K562 (cell line): ENCODE results near the gene ABCC12. TPM values are rescaled to one million over a fixed set of nuclear protein-coding genes. Genes with fewer than 3 reads are reported as not detected.

Experiments
- ATAC-seq: fragments of 200-7000 bp; cut with Tn5 transposase; 3 replicates; pipeline ENCODE4 v1.9.1; 2020; ENCODE audit warnings: moderate library complexity
- BruUV-seq: library from RNA; stranded (reverse); fragments of 400-500 nt; replicated peaks from 2 replicates; lab custom pipeline; 2021; lab: Mats Ljungman, UMichigan
- CTCF ChIA-PET: fragments of 300-600 bp; formaldehyde crosslinking; extraction: SDS; loops from one replicate; lab custom pipeline; 2021; ENCODE audit warnings: low intra/inter-chr PET ratio; lab: Yijun Ruan, JAX
- POLR2A ChIA-PET: fragments of 300-600, 350-650 bp; sonication (Branson Sonifier 250); formaldehyde crosslinking; extraction: SDS; loops from one replicate; lab custom pipeline; 2021; ENCODE audit warnings: antibody characterized with exemption, inconsistent platforms; lab: Yijun Ruan, JAX
- DNase-seq, 4 experiments: peaks; one replicate each; pipeline versions ENCODE4 v3.0.0 to v3.0.0-alpha.2; 2011 to 2018; ENCODE audit warnings: low spot score in 3 of 4, mixed read lengths in 3 of 4; ENCODE audit errors: extremely low read depth in 1 of 4
- FAIRE-seq: peaks from 2 replicates; lab custom pipeline; 2011; peaks lifted over from hg19 to GRCh38; lab: Jason Lieb, UNC
- H2AFZ ChIP-seq: 2 replicates; pipeline ENCODE4 v1.6.0; 2011; ENCODE audit warnings: low read depth, low read length, control low read depth, inconsistent platforms
- H3K27ac ChIP-seq: fragments of 200-600 bp; 3 replicates; pipeline ENCODE4 v1.8.0; 2011; ENCODE audit warnings: low read depth, mild to moderate bottlenecking, control low read depth, inconsistent platforms, low read length, moderate library complexity, mixed read lengths; ENCODE audit errors: extremely low read depth
- H3K27me3 ChIP-seq, 2 experiments: fragments of 300-600 bp in 1 of 2; 2 replicates in 1 of 2; 3 replicates in 1 of 2; pipeline versions ENCODE4 v1.6.0 to v1.8.0; 2011; ENCODE audit warnings: inconsistent platforms in 2 of 2, low read length in 2 of 2, mild to moderate bottlenecking in 1 of 2, mixed read lengths in 1 of 2, moderate library complexity in 1 of 2; ENCODE audit not compliant: control insufficient read depth in 2 of 2, insufficient read depth in 2 of 2
- H3K36me3 ChIP-seq: fragments of 300-600 bp; 3 replicates; pipeline ENCODE4 v1.8.0; 2011; ENCODE audit warnings: mild to moderate bottlenecking, low read length, inconsistent platforms; ENCODE audit not compliant: control insufficient read depth, insufficient read depth
- H3K4me1 ChIP-seq, 2 experiments: fragments of 200-600 bp in 1 of 2; replicated peaks in 1 of 2; 2 replicates in 1 of 2; 3 replicates in 1 of 2; pipeline versions ENCODE4 v1.5.1 to v1.8.0; 2011; ENCODE audit warnings: inconsistent platforms in 2 of 2, low read length in 2 of 2, mild to moderate bottlenecking in 1 of 2, mixed read lengths in 1 of 2, moderate library complexity in 1 of 2; ENCODE audit not compliant: control insufficient read depth in 2 of 2, insufficient read depth in 2 of 2
- H3K4me2 ChIP-seq: 2 replicates; pipeline ENCODE4 v1.6.1; 2011; ENCODE audit warnings: low read length, control low read depth, inconsistent platforms, mixed read lengths; ENCODE audit not compliant: insufficient read depth
- H3K4me3 ChIP-seq: fragments of 200-600 bp; sonication (generic), shearing (Covaris generic); 2 replicates; pipeline ENCODE4 v1.5.1; 2016; ENCODE audit warnings: control low read depth, inconsistent platforms
- H3K79me2 ChIP-seq: fragments of 200-600 bp; 3 replicates; pipeline ENCODE4 v1.8.0; 2011; ENCODE audit warnings: low read length, inconsistent platforms; ENCODE audit not compliant: control insufficient read depth, insufficient read depth
- H3K9ac ChIP-seq, 2 experiments: 2 replicates each; pipeline versions ENCODE4 v1.6.0 to v1.6.1; 2011; ENCODE audit warnings: low read depth in 2 of 2, low read length in 2 of 2, control low read depth in 1 of 2, inconsistent platforms in 1 of 2, mild to moderate bottlenecking in 1 of 2, mixed read lengths in 1 of 2; ENCODE audit not compliant: insufficient read depth in 1 of 2
- H3K9me1 ChIP-seq: one replicate; pipeline ENCODE4 v1.6.0; 2011; ENCODE audit warnings: inconsistent platforms, mild to moderate bottlenecking, low read length, moderate library complexity; ENCODE audit not compliant: control insufficient read depth, insufficient read depth
- H3K9me3 ChIP-seq: replicated peaks from 2 replicates; pipeline ENCODE4 v1.5.1; 2011; ENCODE audit warnings: low read depth, low read length, inconsistent platforms; ENCODE audit not compliant: control insufficient read depth, insufficient read depth
- H4K20me1 ChIP-seq: replicated peaks from 2 replicates; pipeline ENCODE4 v1.6.1; 2011; ENCODE audit warnings: low read length, inconsistent platforms, mixed read lengths; ENCODE audit not compliant: control insufficient read depth, insufficient read depth
- ATF7 ChIP-seq: fragments of 450-650 bp; IDR thresholded peaks from 2 replicates; pipeline ENCODE4 v1.7.1; 2014; ENCODE audit warnings: mild to moderate bottlenecking, moderate library complexity
- JUND ChIP-seq, 2 experiments: IDR thresholded peaks; 2 replicates in 1 of 2; 3 replicates in 1 of 2; pipeline ENCODE4 v1.6.1; 2011; ENCODE audit warnings: borderline replicate concordance in 2 of 2, low read depth in 2 of 2, low read length in 2 of 2, improper control_type of control experiment in 1 of 2, missing biosample characterization in 1 of 2, missing genetic modification characterization in 1 of 2, missing genetic modification reagents in 1 of 2
- KDM1A ChIP-seq, 2 experiments: fragments of 450-650 bp; IDR thresholded peaks; 2 replicates each; pipeline ENCODE4 v1.6.1; 2016; ENCODE audit warnings: mild to moderate bottlenecking in 2 of 2
- NR2C2 ChIP-seq, 2 experiments: fragments of 200-800 bp in 1 of 2; sonication (Bioruptor generic) in 1 of 2; sonication (generic) in 1 of 2; formaldehyde crosslinking in 1 of 2; IDR thresholded peaks; 2 replicates each; pipeline versions ENCODE4 v1.6.1 to v1.8.0; 2016 to 2022; ENCODE audit warnings: mild to moderate bottlenecking in 1 of 2, missing compliant biosample characterization in 1 of 2, missing genetic modification characterization in 1 of 2, missing genetic modification reagents in 1 of 2
- PATZ1 ChIP-seq: fragments of 250-450 bp; sonication (Bioruptor Pico); IDR thresholded peaks from 2 replicates; pipeline ENCODE4 v1.5.0; 2020; ENCODE audit warnings: mild to moderate bottlenecking, borderline replicate concordance
- PBX2 ChIP-seq, 2 experiments: IDR thresholded peaks in 1 of 2; conservative IDR thresholded peaks in 1 of 2; 2 replicates each; pipeline ENCODE4 v1.6.1; 2016; ENCODE audit warnings: low read depth in 2 of 2, mild to moderate bottlenecking in 1 of 2, missing compliant biosample characterization in 1 of 2, missing genetic modification characterization in 1 of 2, moderate library complexity in 1 of 2
- TFAM ChIP-seq: fragments of 250-450 bp; sonication (Bioruptor Pico); conservative IDR thresholded peaks from 2 replicates; pipeline ENCODE4 v1.5.0; 2021; ENCODE audit warnings: mild to moderate bottlenecking, moderate library complexity
- ZNF174 ChIP-seq: fragments of 250-450 bp; sonication (Bioruptor Pico); IDR thresholded peaks from 2 replicates; pipeline ENCODE4 v1.4.0; 2020; ENCODE audit warnings: mild to moderate bottlenecking
- WGBS: fragments of 100-300 bp; shearing (Covaris generic); methylation state at CpG from one replicate; pipeline ENCODE4 v1.1.6; 2016; ENCODE audit warnings: low coverage, mixed read lengths; ENCODE audit not compliant: insufficient coverage; ENCODE audit errors: missing lambda C conversion rate; 5-methylcytosine and 5-hydroxymethylcytosine counted together
- in situ Hi-C: fragments of 300-500 bp; cut with MboI; formaldehyde crosslinking; loops from 4 replicates; pipeline ENCODE4 v1.15.0; 2018; ENCODE audit warnings: inconsistent platforms, mixed read lengths
- intact Hi-C: fragments of 100-400 bp; cut with micrococcal nuclease; formaldehyde crosslinking; loops from 2 replicates; pipeline ENCODE4 v1.14.2; 2022
- polyA plus RNA-seq, 8 experiments: library from polyadenylated mRNA; depleted of rRNA in 4 of 8; stranded (reverse) in 5 of 8; unstranded in 3 of 8; fragments of >200 nt; fragmentation: Nextera tagmentation in 2 of 8; fragmentation: Illumina TruSeq in 1 of 8; extraction: Ambion mirVana in 2 of 8; extraction: Trizol in 1 of 8; gene quantifications; 2 replicates each; pipeline versions ENCODE4 v1.2.1 to v1.2.3, GENCODE V29; 2011 to 2014; ENCODE audit warnings: inconsistent platforms in 1 of 8, missing spikeins in 1 of 8
- total RNA-seq, 7 experiments: library from RNA; depleted of rRNA in 6 of 7; stranded (reverse); fragments of >200 nt in 6 of 7; fragmentation: Illumina TruSeq in 2 of 7; extraction: Trizol in 2 of 7; gene quantifications; 2 replicates each; pipeline versions ENCODE4 v1.2.1 to v1.2.3, GENCODE V29; 2011 to 2021; ENCODE audit warnings: low replicate concordance in 1 of 7

The ABCC12 gene
- total and polyA plus RNA-seq, 9 of the 15 experiments (the other 6 are each of a cell fraction or from before 2014, with no cell fraction given) = not detected

DNA sequence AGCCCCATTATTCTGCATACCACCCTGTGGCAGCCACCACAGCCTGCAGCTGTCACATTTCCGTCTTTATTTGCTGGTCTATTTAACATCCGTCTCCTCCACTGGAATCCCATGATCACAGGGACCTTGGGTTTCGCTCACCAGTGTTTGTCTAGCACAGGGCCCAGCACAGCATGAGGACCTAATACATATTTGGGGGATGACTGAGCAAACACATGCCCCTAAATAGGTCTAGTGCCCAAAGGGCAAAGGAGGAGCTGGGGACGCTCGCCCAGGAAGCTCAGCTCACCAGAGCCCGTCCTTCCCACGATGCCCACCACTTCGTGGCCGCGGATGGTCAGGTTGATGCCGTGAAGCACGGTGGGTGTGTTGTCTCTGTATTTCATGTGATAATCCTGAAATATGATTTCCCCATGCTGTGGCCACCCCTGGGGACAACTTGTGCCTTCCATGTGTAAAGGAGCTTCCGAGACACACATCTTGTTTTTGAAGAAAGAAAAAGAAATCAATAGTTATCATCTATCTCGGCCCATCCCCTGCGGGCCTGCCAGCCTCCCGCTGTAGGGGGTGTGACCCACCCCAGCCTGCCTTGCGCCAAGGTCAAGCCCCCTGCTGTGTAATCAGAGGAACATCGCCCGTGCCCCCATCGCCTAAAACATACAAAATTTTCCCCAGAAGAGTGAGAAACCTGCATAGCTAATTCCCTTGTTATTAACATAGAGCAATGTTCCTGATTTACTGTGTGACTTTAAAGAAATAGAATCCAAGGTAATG lies 21.0 kb upstream of the ABCC12 start:
- H3K27ac ChIP-seq = no peak overlapping the region
- WGBS = 3% methylated on average over 20 of the region's 20 CpGs
- no peak overlapping the region for H2AFZ ChIP-seq
- H3K4me1 ChIP-seq = no peaks in the 10 kb centered on the region
- intact Hi-C loops = no loop called here
- no peak for FAIRE-seq
- peak in 1 of 4 experiments; percentile 23 for DNase-seq
- POLR2A ChIA-PET = interaction anchor here (0.7 kb wide), 1 partner anchor 282 kb away, joined by 3 read pairs; no protein-coding TSS in a partner anchor
- H4K20me1 ChIP-seq = peaks cover 4% of the 10 kb centered on the region; the same call in 1 of the 2 replicates
- BruUV-seq = no TSS peak
- no peaks in the 10 kb centered on the region for H3K36me3 ChIP-seq
- ATAC-seq = no peak
- no peaks in the 10 kb centered on the region for H3K9me3 ChIP-seq
- in situ Hi-C loops = no loop called here
- CTCF ChIA-PET = no interaction called here
- no peaks in the 10 kb centered on the region for H3K79me2 ChIP-seq
- no peak overlapping the region for H3K4me3 ChIP-seq
- no peaks in the 10 kb centered on the region for H3K9me1 ChIP-seq
- H3K4me2 ChIP-seq = no peak overlapping the region
- H3K27me3 ChIP-seq = peaks cover 9 to 44% of the 10 kb centered on the region in 2 experiments; a peak in 4 of 5 replicates
- TF ChIP-seq KDM1A (IDR thresholded peaks at IDR 0.05) (no peak), TFAM (CRISPR knock-in tag) (no peak), PATZ1 (CRISPR knock-in tag) (no peak), PBX2 (CRISPR knock-in tag; IDR thresholded peaks at IDR 0.05; ENCODE audit: low read depth) (no peak), PBX2 (tag; conservative IDR thresholded peaks at IDR 0.05; ENCODE audit: low read depth) (no peak), NR2C2 (CRISPR knock-in tag; IDR thresholded peaks at IDR 0.05) (no peak), NR2C2 (tag; IDR thresholded peaks at IDR 0.05) (no peak), JUND (IDR thresholded peaks at IDR 0.05; ENCODE audit: borderline replicate concordance, low read depth, low read length) (no peak), JUND (tag; IDR thresholded peaks at IDR 0.05; ENCODE audit: borderline replicate concordance, low read depth, low read length) (no peak), ZNF174 (no peak), ATF7 (no peak)
- TF ChIP-seq, all 486 proteins: peak for 0
- H3K9ac ChIP-seq = no peak overlapping the region
